ENCODE data around the gene SIRT5.

SIRT5 gene

GRCh38 chr6:13539572-13539971, 34.8 kb upstream of the SIRT5 start:
- no peaks in the 10 kb centered on the region for H3K27me3 Mint-ChIP-seq
- H3K4me1 Mint-ChIP-seq (ENCODE audit: low read depth), result peaks cover 3% of the 10 kb centered on the region
- no peak overlapping the region for H3K27ac Mint-ChIP-seq
- no peak overlapping the region for H3K4me3 Mint-ChIP-seq
- H3K9me3 Mint-ChIP-seq, result no peaks in the 10 kb centered on the region
- DNase-seq, result no peak
- H3K36me3 Mint-ChIP-seq (ENCODE audit: low read depth), result no peaks in the 10 kb centered on the region

- Mint-ChIP-seq H3K27me3 (no peaks in the 10 kb centered on the region), H3K36me3 (ENCODE audit: low read depth) (no peaks in the 10 kb centered on the region), H3K4me1 (ENCODE audit: low read depth) (peaks cover 3% of the 10 kb centered on the region), H3K4me3 (no peak overlapping the region), H3K9me3 (no peaks in the 10 kb centered on the region), H3K27ac (no peak overlapping the region)
- no peak for DNase-seq
Measured at GRCh38 chr6:13541496-13541895, 32.9 kb upstream of the SIRT5 start.

DNA sequence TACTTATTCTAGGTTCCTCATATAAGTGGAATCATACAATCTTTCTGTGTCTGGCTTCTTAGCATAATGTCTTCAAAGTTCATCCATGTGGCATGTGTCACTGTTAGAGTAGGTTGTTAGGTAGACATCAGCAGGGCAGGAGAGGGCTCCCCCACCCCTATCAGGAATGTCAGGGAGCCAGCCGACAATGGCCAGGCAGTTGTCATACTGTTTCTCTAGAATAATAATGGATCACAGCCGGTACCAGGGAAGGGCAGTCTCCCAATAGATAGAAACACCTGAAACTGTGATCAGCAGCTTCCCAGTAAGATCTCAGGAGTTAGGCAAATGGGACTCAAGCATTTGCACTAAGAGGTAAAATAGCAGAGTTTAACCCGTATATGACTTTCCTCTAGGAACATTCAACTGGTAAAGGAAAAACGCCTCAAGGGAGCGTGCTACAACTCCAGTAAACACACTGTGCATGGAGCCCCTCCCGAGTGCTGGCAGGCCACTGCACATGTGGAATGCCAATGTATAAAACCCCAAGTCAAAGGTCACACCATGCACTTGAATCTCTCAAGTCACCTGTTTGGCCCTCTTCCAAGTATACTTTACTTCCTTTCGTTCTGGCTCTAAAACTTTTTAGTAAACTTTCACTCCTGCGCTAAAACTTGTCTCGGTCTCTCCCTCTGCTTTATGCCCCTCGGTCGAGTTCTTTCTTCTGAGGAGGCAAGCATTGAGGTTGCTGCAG, 29.8 kb upstream of the SIRT5 start:
- no peak for DNase-seq
- no peaks in the 10 kb centered on the region for H3K36me3 Mint-ChIP-seq (ENCODE audit: low read depth)
- H3K4me3 Mint-ChIP-seq, result no peak overlapping the region
- no peaks in the 10 kb centered on the region for H3K9me3 Mint-ChIP-seq
- no peaks in the 10 kb centered on the region for H3K27me3 Mint-ChIP-seq
- H3K4me1 Mint-ChIP-seq (ENCODE audit: low read depth), result no peaks in the 10 kb centered on the region
- H3K27ac Mint-ChIP-seq, result no peak overlapping the region

DNA sequence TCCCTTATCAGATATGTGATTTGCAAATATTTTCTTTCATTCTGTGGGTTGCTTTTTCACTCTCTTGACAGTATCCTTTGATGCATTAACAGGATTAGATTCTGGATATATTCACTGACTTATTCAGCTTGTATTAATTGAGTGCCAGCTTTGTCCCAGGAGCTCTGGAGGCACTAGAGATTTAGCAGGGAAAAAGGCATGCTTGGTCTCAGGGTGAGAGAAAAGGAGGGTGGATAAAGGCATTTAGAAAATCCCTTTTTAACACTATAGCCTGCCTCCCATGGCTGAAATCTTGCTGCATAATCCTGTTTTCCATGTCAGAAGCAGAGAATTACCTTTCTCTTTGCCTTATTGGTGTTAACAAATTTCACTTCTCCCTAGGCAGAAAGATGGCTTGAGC, 28.5 kb upstream of the SIRT5 start:
- no peak for DNase-seq
- Mint-ChIP-seq H3K4me3 (no peak overlapping the region), H3K27ac (no peak overlapping the region)

DNA sequence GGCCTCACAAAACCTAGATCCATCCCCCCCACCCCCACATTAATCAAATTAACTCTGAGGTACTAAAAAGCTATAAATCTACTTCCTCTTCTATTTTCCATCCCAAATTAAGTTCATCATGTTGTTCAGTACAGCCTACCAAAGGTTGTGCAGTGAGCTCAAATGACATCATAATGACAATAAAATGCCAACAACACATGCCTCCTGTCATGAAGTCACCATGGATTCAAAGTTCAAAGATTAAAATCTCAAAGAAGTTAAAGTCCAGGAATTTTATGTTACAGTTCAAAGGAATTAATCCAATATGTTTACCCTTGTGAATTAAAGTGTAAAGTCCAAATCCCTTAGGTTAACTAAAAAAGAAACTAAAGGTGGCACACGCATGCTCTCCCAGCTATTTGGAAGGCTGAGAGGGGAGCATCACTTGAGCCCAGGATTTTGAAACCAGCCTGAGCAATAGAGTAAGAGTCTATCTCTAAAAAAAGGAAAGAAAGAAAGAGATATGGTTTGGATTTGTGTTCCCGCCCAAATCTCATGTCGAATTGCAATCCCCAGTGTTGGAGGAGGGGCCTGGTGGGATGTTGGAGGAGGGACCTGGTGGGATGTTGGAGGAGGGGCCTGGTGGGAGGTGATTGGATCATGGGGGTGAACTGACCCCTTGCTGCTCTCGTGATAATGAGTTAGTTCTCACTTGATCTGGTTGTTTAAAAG, 25.7 kb upstream of the SIRT5 start:
- peaks cover 2% of the 10 kb centered on the region for H3K27me3 Mint-ChIP-seq
- H3K4me3 Mint-ChIP-seq, result no peak overlapping the region
- H3K27ac Mint-ChIP-seq, result no peak overlapping the region
- no peaks in the 10 kb centered on the region for H3K9me3 Mint-ChIP-seq
- H3K36me3 Mint-ChIP-seq (ENCODE audit: low read depth), result no peaks in the 10 kb centered on the region
- H3K4me1 Mint-ChIP-seq (ENCODE audit: low read depth), result no peaks in the 10 kb centered on the region
- DNase-seq, result no peak

More for the DNA sequence above, 28.5 kb upstream of the SIRT5 start:
- Mint-ChIP-seq H3K36me3 (ENCODE audit: low read depth) (no peaks in the 10 kb centered on the region), H3K27me3 (no peaks in the 10 kb centered on the region), H3K9me3 (no peaks in the 10 kb centered on the region), H3K4me1 (ENCODE audit: low read depth) (no peaks in the 10 kb centered on the region)

DNA sequence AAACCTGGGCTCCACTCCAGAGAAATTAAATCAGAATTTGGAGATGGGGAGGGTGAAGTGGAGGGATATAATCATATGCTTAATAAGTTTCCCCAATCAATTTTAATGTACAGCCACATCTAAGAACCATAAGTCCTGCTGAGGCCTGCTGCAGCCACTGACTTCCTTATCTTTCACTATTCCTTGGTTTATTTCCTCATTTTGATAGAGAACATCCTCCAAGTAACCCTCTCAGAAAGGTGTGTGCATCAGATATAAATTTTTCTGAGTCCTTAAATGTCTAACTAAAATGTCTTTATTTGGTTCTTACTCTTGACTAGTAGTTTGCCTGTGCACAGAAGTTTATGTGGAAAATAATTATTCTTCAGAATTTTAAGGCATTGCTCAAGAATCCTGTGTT, 23.7 kb upstream of the SIRT5 start:
- H3K36me3 Mint-ChIP-seq (ENCODE audit: low read depth), result no peaks in the 10 kb centered on the region

DNA sequence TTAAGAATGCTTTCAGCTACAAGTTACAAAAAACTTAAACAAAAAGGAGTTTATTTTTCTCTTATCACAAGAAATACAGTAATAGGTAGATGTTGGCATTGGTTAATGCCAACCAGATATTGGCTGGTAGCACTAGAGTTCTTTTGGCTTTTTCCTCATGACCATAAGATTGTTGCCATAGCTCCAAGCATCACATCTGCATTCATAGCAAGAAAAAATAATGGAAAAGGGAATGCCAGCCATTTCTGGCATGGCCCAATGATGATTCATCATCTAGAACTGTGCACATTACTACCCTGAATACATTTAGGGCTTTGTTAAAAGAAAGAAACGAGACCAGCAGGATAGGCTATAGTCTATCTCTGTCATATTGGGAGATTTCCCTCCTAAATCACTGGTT, 20.8 kb upstream of the SIRT5 start:
- Mint-ChIP-seq H3K4me1 (ENCODE audit: low read depth) (no peaks in the 10 kb centered on the region), H3K27me3 (peaks cover 4% of the 10 kb centered on the region), H3K9me3 (no peaks in the 10 kb centered on the region), H3K36me3 (ENCODE audit: low read depth) (no peaks in the 10 kb centered on the region), H3K27ac (no peak overlapping the region), H3K4me3 (no peak overlapping the region)
- DNase-seq, result no peak

More for the DNA sequence above, 23.7 kb upstream of the SIRT5 start:
- no peak for DNase-seq
- peaks cover 4% of the 10 kb centered on the region for H3K27me3 Mint-ChIP-seq
- H3K9me3 Mint-ChIP-seq, result no peaks in the 10 kb centered on the region
- H3K4me3 Mint-ChIP-seq, result no peak overlapping the region
- no peaks in the 10 kb centered on the region for H3K4me1 Mint-ChIP-seq (ENCODE audit: low read depth)
- H3K27ac Mint-ChIP-seq, result no peak overlapping the region

DNA sequence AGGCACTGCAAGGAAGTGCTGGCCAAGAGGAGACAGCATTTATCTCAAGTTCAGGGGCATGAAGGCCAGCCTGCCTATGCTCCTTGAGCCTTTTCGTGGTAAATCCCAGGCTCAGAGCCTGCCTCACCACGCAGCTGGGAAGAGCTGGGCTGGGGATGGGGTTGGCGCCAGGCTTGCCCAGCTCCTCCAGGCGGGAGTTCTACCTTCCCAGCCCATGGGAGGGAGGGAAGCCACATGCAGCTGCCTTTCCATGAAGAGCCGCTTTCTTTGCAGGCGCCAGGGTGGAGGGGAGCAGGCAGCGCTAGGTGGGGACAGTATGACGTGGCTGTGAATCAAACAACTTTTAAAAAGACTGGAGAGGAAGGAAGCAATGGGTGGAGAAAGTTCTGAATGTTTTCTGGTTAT, 19.5 kb upstream of the SIRT5 start:
- H3K27ac Mint-ChIP-seq, result no peak overlapping the region
- no peaks in the 10 kb centered on the region for H3K9me3 Mint-ChIP-seq
- peaks cover 4% of the 10 kb centered on the region for H3K27me3 Mint-ChIP-seq
- no peaks in the 10 kb centered on the region for H3K4me1 Mint-ChIP-seq (ENCODE audit: low read depth)
- H3K36me3 Mint-ChIP-seq (ENCODE audit: low read depth), result no peaks in the 10 kb centered on the region
- no peak for DNase-seq
- H3K4me3 Mint-ChIP-seq, result no peak overlapping the region

DNA sequence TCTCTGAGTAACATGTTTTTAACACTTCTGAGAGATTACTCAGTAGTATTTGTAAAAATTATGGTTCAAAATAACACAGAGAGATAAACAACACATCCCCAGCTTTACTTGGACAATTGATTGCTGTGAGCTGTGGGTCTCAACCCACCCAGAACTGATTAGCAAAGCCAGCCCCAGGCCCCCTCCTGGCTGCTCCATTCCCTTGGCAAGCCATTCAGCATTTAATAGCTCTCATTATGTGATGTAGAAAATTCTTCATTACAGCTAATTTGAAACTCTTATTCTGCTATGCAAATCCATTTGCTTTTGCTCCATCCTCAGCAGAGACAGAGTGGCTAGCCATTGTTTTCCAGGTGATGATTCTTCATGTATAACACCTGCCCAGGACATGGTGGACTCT, 16.6 kb upstream of the SIRT5 start:
- H3K36me3 Mint-ChIP-seq (ENCODE audit: low read depth), result no peaks in the 10 kb centered on the region
- H3K9me3 Mint-ChIP-seq, result no peaks in the 10 kb centered on the region
- H3K27ac Mint-ChIP-seq, result no peak overlapping the region
- no peak overlapping the region for H3K4me3 Mint-ChIP-seq
- H3K27me3 Mint-ChIP-seq, result peaks cover 4% of the 10 kb centered on the region
- no peak for DNase-seq
- no peaks in the 10 kb centered on the region for H3K4me1 Mint-ChIP-seq (ENCODE audit: low read depth)

DNA sequence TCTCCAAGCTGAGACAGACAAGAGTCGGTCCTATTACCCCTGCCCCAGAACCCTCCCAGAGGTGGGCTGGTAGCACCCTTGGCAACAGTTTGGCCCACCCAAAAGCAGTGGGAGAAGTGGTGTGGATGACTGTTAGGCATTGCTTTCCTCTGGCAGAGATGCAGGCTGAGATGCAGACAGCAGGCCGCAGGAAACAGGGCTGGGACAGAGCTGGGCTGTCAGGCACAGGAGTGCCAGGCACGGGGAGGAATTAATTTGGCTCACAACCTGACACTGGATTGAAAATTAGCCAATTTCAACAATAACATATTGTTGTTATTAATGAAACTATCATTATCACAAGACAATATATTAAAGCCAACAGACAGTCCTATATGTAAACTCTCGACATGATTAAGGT, 15.7 kb upstream of the SIRT5 start:
- no peaks in the 10 kb centered on the region for H3K4me1 Mint-ChIP-seq (ENCODE audit: low read depth)
- H3K27ac Mint-ChIP-seq, result no peak overlapping the region
- H3K9me3 Mint-ChIP-seq, result no peaks in the 10 kb centered on the region
- no peak overlapping the region for H3K4me3 Mint-ChIP-seq
- no peaks in the 10 kb centered on the region for H3K36me3 Mint-ChIP-seq (ENCODE audit: low read depth)
- H3K27me3 Mint-ChIP-seq, result peaks cover 1% of the 10 kb centered on the region
- DNase-seq, result no peak

DNA sequence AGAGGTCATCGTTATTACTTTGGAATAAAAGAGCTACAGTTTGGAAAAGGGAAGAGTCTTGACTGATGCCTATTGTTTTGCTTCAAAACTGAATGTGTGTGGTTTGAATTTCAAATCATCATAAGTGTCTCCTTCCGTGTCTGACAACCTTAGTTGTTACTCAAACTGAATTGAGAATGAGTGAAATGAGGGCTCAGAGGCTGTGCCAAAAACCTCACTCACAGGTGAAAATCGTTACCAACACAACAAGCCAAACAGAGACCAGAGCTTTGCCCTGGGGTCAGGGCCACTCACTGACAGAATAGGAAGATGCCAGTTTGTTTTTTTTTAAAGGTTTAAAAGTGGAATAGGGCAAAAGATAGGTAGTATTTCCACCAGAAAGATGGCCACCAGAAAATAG, 15.2 kb upstream of the SIRT5 start:
- no peak for DNase-seq
- Mint-ChIP-seq H3K4me1 (ENCODE audit: low read depth) (no peaks in the 10 kb centered on the region), H3K27me3 (no peaks in the 10 kb centered on the region), H3K27ac (no peak overlapping the region), H3K36me3 (ENCODE audit: low read depth) (no peaks in the 10 kb centered on the region), H3K4me3 (no peak overlapping the region), H3K9me3 (no peaks in the 10 kb centered on the region)

DNA sequence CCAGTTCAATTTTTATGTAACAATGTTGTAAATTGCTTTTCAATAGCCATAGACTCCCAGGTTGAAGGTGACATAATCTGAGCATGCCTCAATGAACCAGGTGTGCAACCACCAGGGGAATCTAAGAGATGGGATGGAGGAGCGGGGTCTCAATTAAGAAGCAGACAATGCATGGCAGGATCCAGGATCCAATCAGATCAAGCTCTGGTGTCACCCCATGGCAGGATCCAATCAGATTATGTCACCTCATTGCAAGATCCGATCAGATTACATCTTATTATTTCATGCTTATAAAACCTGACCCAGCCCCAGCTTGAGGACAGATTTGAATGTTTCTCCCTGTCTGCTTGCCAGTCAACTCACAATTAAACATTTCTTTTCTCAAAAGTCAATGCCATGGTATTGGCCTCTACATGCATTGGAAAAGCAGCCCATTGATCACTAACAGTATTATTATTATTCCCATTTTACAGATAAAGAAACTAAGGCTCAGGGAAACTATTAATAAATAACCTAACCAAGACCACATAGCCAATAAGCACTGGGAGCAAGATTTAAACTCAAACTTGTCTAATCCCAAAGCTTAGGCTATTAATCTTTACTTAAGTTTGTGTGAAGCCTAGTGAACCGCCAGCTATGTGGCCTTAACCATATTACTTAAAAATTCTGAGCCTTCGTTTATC, 14.3 kb upstream of the SIRT5 start:
- H3K9me3 Mint-ChIP-seq, result no peaks in the 10 kb centered on the region
- no peaks in the 10 kb centered on the region for H3K4me1 Mint-ChIP-seq (ENCODE audit: low read depth)
- no peak overlapping the region for H3K4me3 Mint-ChIP-seq
- DNase-seq, result no peak
- H3K36me3 Mint-ChIP-seq (ENCODE audit: low read depth), result no peaks in the 10 kb centered on the region
- H3K27me3 Mint-ChIP-seq, result no peaks in the 10 kb centered on the region
- H3K27ac Mint-ChIP-seq, result no peak overlapping the region

GRCh38 chr6:13560651-13561044, 13.8 kb upstream of the SIRT5 start:
- DNase-seq, result no peak
- H3K27me3 Mint-ChIP-seq, result no peaks in the 10 kb centered on the region
- H3K36me3 Mint-ChIP-seq (ENCODE audit: low read depth), result no peaks in the 10 kb centered on the region
- H3K4me1 Mint-ChIP-seq (ENCODE audit: low read depth), result no peaks in the 10 kb centered on the region
- H3K4me3 Mint-ChIP-seq, result no peak overlapping the region
- no peaks in the 10 kb centered on the region for H3K9me3 Mint-ChIP-seq
- H3K27ac Mint-ChIP-seq, result no peak overlapping the region

GRCh38 chr6:13561624-13562267, 12.7 kb upstream of the SIRT5 start:
- Mint-ChIP-seq H3K4me1 (ENCODE audit: low read depth) (no peaks in the 10 kb centered on the region), H3K9me3 (no peaks in the 10 kb centered on the region), H3K4me3 (no peak overlapping the region), H3K27ac (no peak overlapping the region), H3K27me3 (no peaks in the 10 kb centered on the region), H3K36me3 (ENCODE audit: low read depth) (no peaks in the 10 kb centered on the region)
- DNase-seq, result no peak

DNA sequence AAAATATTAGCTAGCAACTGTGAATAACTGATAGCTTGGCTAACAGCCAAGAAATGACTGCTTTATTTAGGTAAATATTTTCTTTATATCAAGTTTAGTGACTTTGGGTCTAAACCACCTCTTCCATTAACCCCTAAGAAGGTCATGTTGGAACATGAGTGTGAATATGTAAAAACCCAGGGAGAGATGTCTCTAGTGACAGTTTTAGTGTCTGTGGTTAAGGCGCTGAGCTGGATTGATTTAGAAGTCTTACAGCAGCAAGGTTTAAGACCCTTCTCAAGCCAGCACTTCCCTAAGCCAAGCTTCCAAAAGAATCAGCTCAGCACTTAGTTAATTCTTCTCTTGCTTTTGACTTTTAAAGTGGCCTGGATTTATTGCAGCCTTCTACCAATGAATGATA, 11.4 kb upstream of the SIRT5 start:
- no peak overlapping the region for H3K27ac Mint-ChIP-seq
- no peaks in the 10 kb centered on the region for H3K9me3 Mint-ChIP-seq
- H3K4me1 Mint-ChIP-seq (ENCODE audit: low read depth), result no peaks in the 10 kb centered on the region
- peaks cover 3% of the 10 kb centered on the region for H3K27me3 Mint-ChIP-seq
- no peak overlapping the region for H3K4me3 Mint-ChIP-seq
- no peaks in the 10 kb centered on the region for H3K36me3 Mint-ChIP-seq (ENCODE audit: low read depth)
- no peak for DNase-seq
